HEK293T (cell line): Measurements from ENCODE around the gene LAMA1.

Experiments
- CTCF ChIA-PET: fragments of 350-600 bp; formaldehyde crosslinking; extraction: SDS; loops from one replicate; lab custom pipeline; 2021; ENCODE audit warnings: antibody characterized with exemption, inconsistent platforms; lab: Yijun Ruan, JAX
- POLR2A ChIA-PET: fragments of 350-600 bp; formaldehyde crosslinking; extraction: SDS; loops from one replicate; lab custom pipeline; 2020; ENCODE audit warnings: antibody characterized with exemption, inconsistent platforms; lab: Yijun Ruan, JAX
- DNase-seq: peaks from one replicate; pipeline ENCODE4 v3.0.0; 2012; ENCODE audit warnings: mixed read lengths; ENCODE audit errors: extremely low spot score
- ARNT ChIP-seq: fragments of 450-650 bp; IDR thresholded peaks from 2 replicates; pipeline ENCODE4 v1.6.1; 2017; ENCODE audit warnings: mild to moderate bottlenecking
- BHLHE40 ChIP-seq: fragments of 450-650 bp; IDR thresholded peaks from 2 replicates; pipeline ENCODE4 v1.6.1; 2016; ENCODE audit warnings: mild to moderate bottlenecking, moderate library complexity, borderline replicate concordance
- CTBP1 ChIP-seq: fragments of 450-650 bp; IDR thresholded peaks from 2 replicates; pipeline ENCODE4 v1.6.1; 2016; ENCODE audit warnings: borderline replicate concordance
- ELF4 ChIP-seq: fragments of 450-650 bp; IDR thresholded peaks from 2 replicates; pipeline ENCODE4 v1.6.1; 2017; ENCODE audit warnings: antibody characterized with exemption
- FOXA1 ChIP-seq: fragments of 450-650 bp; IDR thresholded peaks from 2 replicates; pipeline ENCODE4 v1.6.1; 2016; ENCODE audit warnings: mild to moderate bottlenecking
- FOXK2 ChIP-seq: fragments of 450-650 bp; IDR thresholded peaks from 2 replicates; pipeline ENCODE4 v1.6.1; 2016; ENCODE audit warnings: mild to moderate bottlenecking
- FOXM1 ChIP-seq: fragments of 450-650 bp; IDR thresholded peaks from 2 replicates; pipeline ENCODE4 v1.6.1; 2017; ENCODE audit warnings: mild to moderate bottlenecking, borderline replicate concordance
- HDGF ChIP-seq: fragments of 450-650 bp; IDR thresholded peaks from 2 replicates; pipeline ENCODE4 v1.6.1; 2017; ENCODE audit warnings: antibody characterized with exemption, borderline replicate concordance
- L3MBTL2 ChIP-seq: fragments of 450-650 bp; conservative IDR thresholded peaks from 2 replicates; pipeline ENCODE4 v1.6.1; 2016; ENCODE audit warnings: mild to moderate bottlenecking
- LEF1 ChIP-seq: fragments of 450-650 bp; IDR thresholded peaks from 2 replicates; pipeline ENCODE4 v1.6.1; 2017; ENCODE audit warnings: mild to moderate bottlenecking, borderline replicate concordance
- NFRKB ChIP-seq: fragments of 450-650 bp; IDR thresholded peaks from 2 replicates; pipeline ENCODE4 v1.6.1; 2016; ENCODE audit warnings: mild to moderate bottlenecking, moderate library complexity
- PKNOX1 ChIP-seq: fragments of 450-650 bp; IDR thresholded peaks from 2 replicates; pipeline ENCODE4 v1.6.1; 2016
- SP1 ChIP-seq: fragments of 450-650 bp; IDR thresholded peaks from 2 replicates; pipeline ENCODE4 v1.6.1; 2017
- SUZ12 ChIP-seq: fragments of 450-650 bp; IDR thresholded peaks from 2 replicates; pipeline ENCODE4 v1.6.1; 2016; ENCODE audit warnings: mild to moderate bottlenecking
- TARDBP ChIP-seq: fragments of 450-650 bp; IDR thresholded peaks from 2 replicates; pipeline ENCODE4 v1.6.1; 2016
- ZNF384 ChIP-seq: fragments of 450-650 bp; IDR thresholded peaks from 2 replicates; pipeline ENCODE4 v1.6.1; 2016

Gene LAMA1

GRCh38 chr18:7049951-7050350 lies 67.6 kb downstream of the LAMA1 start:
- ChIA-PET CTCF (no interaction called here), POLR2A (no interaction called here)
- DNase-seq, result no peak
- TF ChIP-seq HDGF (no peak), TARDBP (no peak), BHLHE40 (no peak), ZNF384 (no peak), L3MBTL2 (no peak), FOXA1 (no peak), FOXK2 (no peak), FOXM1 (no peak), CTBP1 (no peak), NFRKB (no peak), ELF4 (no peak), LEF1 (no peak), SUZ12 (no peak), SP1 (no peak), ARNT (no peak), PKNOX1 (no peak)

GRCh38 chr18:7048081-7048480 lies 69.5 kb downstream of the LAMA1 start:
- CTCF ChIA-PET, result no interaction called here
- TF ChIP-seq ELF4, result no peak
- TF ChIP-seq TARDBP, result no peak
- no peak for TF ChIP-seq SP1
- no peak for TF ChIP-seq SUZ12
- no peak for TF ChIP-seq ZNF384
- TF ChIP-seq FOXA1, result no peak
- no peak for DNase-seq
- POLR2A ChIA-PET, result no interaction called here

GRCh38 chr18:7047336-7047735 lies 70.3 kb downstream of the LAMA1 start:
- ChIA-PET CTCF (no interaction called here), POLR2A (no interaction called here)
- TF ChIP-seq TARDBP (no peak), FOXA1 (no peak), CTBP1 (no peak), FOXK2 (no peak), ELF4 (no peak), HDGF (no peak), ARNT (no peak), SP1 (no peak), BHLHE40 (no peak), PKNOX1 (no peak), NFRKB (no peak), ZNF384 (no peak), L3MBTL2 (no peak), LEF1 (no peak), SUZ12 (no peak)
- DNase-seq, result no peak

- no peak for TF ChIP-seq L3MBTL2
- ChIA-PET POLR2A (interaction anchor here (1.3 kb wide), 1 partner anchor 134 kb away, joined by 3 read pairs; no protein-coding TSS in a partner anchor), CTCF (interaction anchor here (0.6 to 2.1 kb wide), 8 partner anchors 9 to 587 kb away, joined by 3 to 18 read pairs (median 4); no protein-coding TSS in a partner anchor)
- peak; percentile 65 for DNase-seq
These were observed 79.2 kb downstream of the LAMA1 start for GRCh38 chr18:7038330-7038851.

- no peak for TF ChIP-seq LEF1
- TF ChIP-seq SUZ12, result no peak
- TF ChIP-seq TARDBP, result no peak
- no peak for TF ChIP-seq NFRKB
- TF ChIP-seq ELF4, result no peak
- no peak for TF ChIP-seq ZNF384
- TF ChIP-seq SP1, result no peak
- TF ChIP-seq FOXK2, result no peak
- TF ChIP-seq CTBP1, result no peak
- TF ChIP-seq BHLHE40, result no peak
- CTCF ChIA-PET, result interaction anchor here (0.7 to 1.2 kb wide), 2 partner anchors 85 to 95 kb away, joined by 4 to 5 read pairs; no protein-coding TSS in a partner anchor
- POLR2A ChIA-PET, result no interaction called here
- DNase-seq, result no peak
These were observed 80.1 kb downstream of the LAMA1 start for GRCh38 chr18:7037470-7037869.

- ChIA-PET POLR2A (no interaction called here), CTCF (interaction anchor here (1.0 to 1.4 kb wide), 2 partner anchors 129 to 141 kb away, joined by 3 to 4 read pairs; no protein-coding TSS in a partner anchor)
- no peak for TF ChIP-seq CTBP1
- no peak for TF ChIP-seq ELF4
- no peak for TF ChIP-seq FOXM1
- TF ChIP-seq ZNF384, result no peak
- no peak for TF ChIP-seq LEF1
- no peak for TF ChIP-seq SP1
- no peak for TF ChIP-seq ARNT
- no peak for TF ChIP-seq TARDBP
- TF ChIP-seq PKNOX1, result no peak
- no peak for TF ChIP-seq L3MBTL2
- no peak for TF ChIP-seq BHLHE40
- TF ChIP-seq FOXA1, result no peak
- TF ChIP-seq NFRKB, result no peak
- no peak for TF ChIP-seq FOXK2
- no peak for TF ChIP-seq SUZ12
- no peak for TF ChIP-seq HDGF
- DNase-seq, result no peak
These were observed 81.8 kb downstream of the LAMA1 start for GRCh38 chr18:7035807-7036206.
